GM19467 (cell line): Measurements from ENCODE around the gene RBM46.
"Not testable (repeated sequence)": the region's sequence is repeated elsewhere in the genome, so short reads cannot be mapped to it uniquely, and the experiment has no call there.

ENCODE experiments used
- ATAC-seq: cut with Tn5 transposase; IDR thresholded peaks from one replicate; pipeline ENCODE4 v1.9.1; 2021; ENCODE audit warnings: mild to moderate bottlenecking, moderate library complexity; ENCODE audit not compliant: unreplicated experiment

RBM46 gene

GRCh38 chr4:154836030-154836429 is 55.0 kb downstream of the RBM46 start:
- ATAC-seq = no peak

GRCh38 chr4:154836513-154836912 is 55.4 kb downstream of the RBM46 start:
- no peak for ATAC-seq

GRCh38 chr4:154838155-154838554 is 57.1 kb downstream of the RBM46 start:
- ATAC-seq = no peak

- no peak for ATAC-seq
These were observed 57.6 kb downstream of the RBM46 start for GRCh38 chr4:154838694-154839093.

GRCh38 chr4:154854362-154854761 is 73.3 kb downstream of the RBM46 start:
- ATAC-seq = no peak

- no peak for ATAC-seq
These were observed 77.1 kb downstream of the RBM46 start for GRCh38 chr4:154858166-154858565.

GRCh38 chr4:154868414-154869194 is 87.5 kb downstream of the RBM46 start:
- ATAC-seq = no peak

GRCh38 chr4:154869301-154869700 is 88.2 kb downstream of the RBM46 start:
- ATAC-seq = no peak

- ATAC-seq = no peak
These were observed 91.1 kb downstream of the RBM46 start for GRCh38 chr4:154872198-154872597.

GRCh38 chr4:154874049-154874448 is 93.0 kb downstream of the RBM46 start:
- ATAC-seq = not testable (repeated sequence)

GRCh38 chr4:154877110-154877760 is 96.2 kb downstream of the RBM46 start:
- ATAC-seq = no peak
